Breast epithelium (tissue), 3 donors: Measurements from ENCODE around the gene SCAF1.

ENCODE experiments used
- CTCF ChIP-seq, 3 donors: fragments of 450-650 bp; IDR thresholded peaks; one replicate each; pipeline ENCODE4 v1.5.1; 2016 to 2017; ENCODE audit warnings: antibody characterized with exemption in 3 of 3, mild to moderate bottlenecking in 3 of 3, moderate library complexity in 3 of 3
- POLR2A ChIP-seq: fragments of 450-650 bp; IDR thresholded peaks from one replicate; pipeline ENCODE4 v1.6.1; 2016; ENCODE audit warnings: antibody characterized with exemption, mild to moderate bottlenecking, moderate library complexity

DNA sequence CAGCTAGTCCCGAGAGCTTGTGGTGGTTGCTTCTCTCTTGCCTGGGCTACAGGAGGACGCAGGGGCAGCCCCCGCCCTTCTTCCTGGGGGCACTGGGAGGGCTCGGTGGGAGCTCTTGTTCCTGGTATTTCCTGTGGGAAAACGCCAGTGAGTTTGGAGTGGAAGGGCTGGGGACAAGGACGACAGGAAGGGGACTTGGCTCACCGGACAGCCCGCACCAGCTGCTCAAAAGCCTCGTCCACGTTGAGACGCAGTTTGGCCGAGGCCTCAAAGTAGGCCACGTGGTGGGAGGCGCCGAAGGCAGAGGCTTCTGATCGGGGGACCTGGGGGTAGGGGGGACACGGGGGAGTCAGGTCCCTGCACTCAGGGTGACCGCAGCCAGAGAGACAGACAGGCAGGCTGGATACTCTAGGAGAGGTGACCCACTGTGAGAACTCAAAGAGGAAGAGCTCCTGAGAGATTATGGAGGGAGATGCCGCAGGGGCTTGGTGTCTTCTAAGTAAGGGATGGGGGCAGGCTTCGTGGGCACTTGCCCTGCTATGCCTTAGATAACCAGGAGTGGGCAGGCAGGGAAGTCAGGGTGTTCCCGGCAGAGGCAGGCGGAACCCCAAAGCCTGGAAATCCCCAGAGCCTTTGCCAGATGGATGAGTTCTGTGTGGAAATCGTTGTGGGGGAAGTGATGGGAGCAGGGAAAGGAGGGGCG, 6.3 kb upstream of the SCAF1 start:
- no peak for TF ChIP-seq CTCF (IDR thresholded peaks at IDR 0.05)
- no peak for TF ChIP-seq POLR2A
